Endothelial cell of umbilical vein (primary cell): ENCODE data around the gene LCE3D. TPM values are rescaled to one million over a fixed set of nuclear protein-coding genes. Genes with fewer than 3 reads are reported as not detected.

Experiments used
- BruUV-seq: library from RNA; stranded (reverse); fragments of 400-500 nt; replicated peaks from 2 replicates; lab custom pipeline; 2021; lab: Mats Ljungman, UMichigan
- CTCF ChIA-PET: fragments of 300-600, 350-600 bp; sonication (Branson Sonifier 250); formaldehyde crosslinking; loops from one replicate; lab custom pipeline; 2021; ENCODE audit warnings: antibody characterized with exemption, inconsistent platforms; lab: Charles Lee
- POLR2A ChIA-PET: fragments of 300-600, 350-600 bp; sonication (Branson Sonifier 250); formaldehyde crosslinking; loops from one replicate; lab custom pipeline; 2021; ENCODE audit warnings: antibody characterized with exemption, inconsistent platforms; lab: Charles Lee
- DNase-seq: peaks from one replicate; pipeline ENCODE4 v3.0.0-alpha.2; 2011; ENCODE audit warnings: low read depth, low spot score
- FAIRE-seq: peaks from 2 replicates; lab custom pipeline; 2011; peaks lifted over from hg19 to GRCh38; lab: Jason Lieb, UNC
- H2AFZ ChIP-seq: 2 replicates; pipeline ENCODE4 v1.6.0; 2012; ENCODE audit warnings: low read depth, low read length, control low read depth, inconsistent platforms
- H3K27ac ChIP-seq: 2 replicates; pipeline ENCODE4 v1.5.1; 2011; ENCODE audit warnings: low read depth, mild to moderate bottlenecking, control low read depth, low read length, moderate library complexity; ENCODE audit not compliant: insufficient read depth
- H3K27me3 ChIP-seq, 2 experiments: 2 replicates each; pipeline versions ENCODE4 v1.6.0 to v1.6.1; 2011; ENCODE audit warnings: low read length in 2 of 2, mixed read lengths in 1 of 2; ENCODE audit not compliant: control insufficient read depth in 2 of 2, insufficient read depth in 2 of 2
- H3K36me3 ChIP-seq, 2 experiments: 2 replicates in 1 of 2; 3 replicates in 1 of 2; pipeline ENCODE4 v1.5.1; 2011; ENCODE audit warnings: low read length in 2 of 2, mild to moderate bottlenecking in 1 of 2, moderate library complexity in 1 of 2; ENCODE audit not compliant: control insufficient read depth in 2 of 2, insufficient read depth in 2 of 2; ENCODE audit errors: extremely low read depth in 1 of 2
- H3K4me1 ChIP-seq: 3 replicates; pipeline ENCODE4 v1.5.1; 2011; ENCODE audit warnings: mild to moderate bottlenecking, low read length; ENCODE audit not compliant: control insufficient read depth, insufficient read depth; ENCODE audit errors: extremely low read depth
- H3K4me2 ChIP-seq: 2 replicates; pipeline ENCODE4 v1.6.1; 2011; ENCODE audit warnings: low read length, control low read depth, mixed read lengths; ENCODE audit not compliant: insufficient read depth
- H3K4me3 ChIP-seq, 3 experiments: fragments of 200-600 bp in 1 of 3; sonication (generic), shearing (Covaris generic) in 1 of 3; replicated peaks in 1 of 3; 2 replicates each; pipeline ENCODE4 v1.5.1; 2011 to 2016; ENCODE audit warnings: control low read depth in 3 of 3, low read length in 3 of 3, mild to moderate bottlenecking in 2 of 3, inconsistent platforms in 1 of 3, low read depth in 1 of 3, moderate library complexity in 1 of 3; ENCODE audit not compliant: insufficient read depth in 1 of 3
- H3K79me2 ChIP-seq: 2 replicates; pipeline ENCODE4 v1.6.0; 2012; ENCODE audit warnings: low read length, inconsistent platforms; ENCODE audit not compliant: control insufficient read depth, insufficient read depth
- H3K9ac ChIP-seq: replicated peaks from 2 replicates; pipeline ENCODE3; 2011; ENCODE audit warnings: low read length, control low read depth; ENCODE audit not compliant: insufficient read depth; ENCODE audit errors: extremely low read depth
- H3K9me1 ChIP-seq: replicated peaks from 3 replicates; pipeline ENCODE4 v1.6.0; 2011; ENCODE audit warnings: mild to moderate bottlenecking, low read length; ENCODE audit not compliant: control insufficient read depth, insufficient read depth; ENCODE audit errors: extremely low read depth
- H3K9me3 ChIP-seq: replicated peaks from 2 replicates; pipeline ENCODE4 v1.5.1; 2012; ENCODE audit warnings: low read length, inconsistent platforms; ENCODE audit not compliant: control insufficient read depth, insufficient read depth
- H4K20me1 ChIP-seq: replicated peaks from 2 replicates; pipeline ENCODE3; 2011; ENCODE audit warnings: mild to moderate bottlenecking, low read length; ENCODE audit not compliant: control insufficient read depth, insufficient read depth; ENCODE audit errors: extremely low read depth
- EZH2 ChIP-seq: IDR thresholded peaks from 2 replicates; pipeline ENCODE4 v1.6.1; 2012; ENCODE audit warnings: borderline replicate concordance, low read depth, mild to moderate bottlenecking, moderate library complexity, low read length, inconsistent platforms; ENCODE audit not compliant: severe bottlenecking
- FOS ChIP-seq: IDR thresholded peaks from 2 replicates; pipeline ENCODE4 v1.6.1; 2011; ENCODE audit warnings: mild to moderate bottlenecking, low read length, moderate library complexity, borderline replicate concordance; ENCODE audit not compliant: insufficient read depth
- GATA2 ChIP-seq: IDR thresholded peaks from 2 replicates; pipeline ENCODE4 v1.7.0; 2011; ENCODE audit warnings: low read depth, mild to moderate bottlenecking, moderate library complexity, mixed read lengths, low read length; ENCODE audit not compliant: insufficient read length, insufficient read depth
- MYC ChIP-seq: IDR thresholded peaks from one replicate; pipeline ENCODE4 v1.6.1; 2011; ENCODE audit warnings: mild to moderate bottlenecking, low read depth, low read length
- POLR2A ChIP-seq: IDR thresholded peaks from 2 replicates; pipeline ENCODE4 v1.6.1; 2012; ENCODE audit warnings: low read depth, mild to moderate bottlenecking, control low read depth, low read length
- POLR2AphosphoS5 ChIP-seq: IDR thresholded peaks from 2 replicates; pipeline ENCODE4 v1.6.1; 2012; ENCODE audit warnings: low read depth, mild to moderate bottlenecking, control low read depth, low read length, moderate library complexity; ENCODE audit not compliant: insufficient read depth
- dilution Hi-C: fragments of 300-500 bp; cut with MboI; formaldehyde crosslinking; loops from one replicate; pipeline ENCODE4 v1.15.0; 2019; ENCODE audit warnings: low sequenced_read_pairs; ENCODE audit not compliant: extremely low pct_ligation_motif_present
- intact Hi-C: fragments of 100-400 bp; cut with micrococcal nuclease; formaldehyde crosslinking; loops from one replicate; pipeline ENCODE4 v1.10.0; 2022
- polyA plus RNA-seq, 4 experiments: library from polyadenylated mRNA; depleted of rRNA in 3 of 4; stranded (reverse) in 3 of 4; unstranded in 1 of 4; fragments of >200 nt; gene quantifications; 2 replicates each; pipeline versions ENCODE4 v1.2.1 to v1.2.3, GENCODE V29; 2011 to 2012; ENCODE audit warnings: missing spikeins in 1 of 4
- total RNA-seq: library from RNA; stranded (reverse); gene quantifications from 2 replicates; pipeline ENCODE4 v1.2.3, GENCODE V29; 2021
- TF ChIP-seq, protein P1 (sequence below), 2 donors: IDR thresholded peaks; 1 replicate in 1 of 2; 2 replicates in 1 of 2; pipeline ENCODE4 v1.5.1; 2011; ENCODE audit warnings: low read length in 2 of 2, mild to moderate bottlenecking in 2 of 2, moderate library complexity in 2 of 2, control low read depth in 1 of 2, inconsistent platforms in 1 of 2, low read depth in 1 of 2; ENCODE audit not compliant: insufficient read depth in 1 of 2; ENCODE audit errors: extremely low read depth in 1 of 2
- TF ChIP-seq, protein P2 (sequence below): IDR thresholded peaks from 2 replicates; pipeline ENCODE4 v1.6.1; 2011; ENCODE audit not compliant: insufficient read depth, insufficient read length

LCE3D gene
- total and polyA plus RNA-seq, 2 donors (not counting 3 experiments of a cell fraction or from before 2014, with no cell fraction given) = not detected

- no TSS peak for BruUV-seq
- Histone ChIP-seq H3K4me1 (no peaks in the 10 kb centered on the region), H3K79me2 (no peaks in the 10 kb centered on the region), H3K27ac (no peak overlapping the region), H2AFZ (no peak overlapping the region), H3K4me3 (no peak overlapping the region), H3K9me3 (no peaks in the 10 kb centered on the region), H3K9me1 (no peaks in the 10 kb centered on the region), H3K9ac (no peak overlapping the region), H3K27me3 (no peaks in the 10 kb centered on the region), H3K36me3 (no peaks in the 10 kb centered on the region), H3K4me2 (no peak overlapping the region), H4K20me1 (no peaks in the 10 kb centered on the region)
- FAIRE-seq (no peak), DNase-seq (no peak)
- intact Hi-C loops = no loop called here
- dilution Hi-C loops = no loop called here
- CTCF ChIA-PET = interaction anchor here (0.9 to 1.1 kb wide), 2 partner anchors 10 to 12 kb away, joined by 3 to 4 read pairs; no protein-coding TSS in a partner anchor
- POLR2A ChIA-PET = no interaction called here
- no peak for TF ChIP-seq POLR2A
- no peak for TF ChIP-seq POLR2AphosphoS5
Measured at GRCh38 chr1:152543820-152544219, 36.5 kb downstream of the LCE3D start.

DNA sequence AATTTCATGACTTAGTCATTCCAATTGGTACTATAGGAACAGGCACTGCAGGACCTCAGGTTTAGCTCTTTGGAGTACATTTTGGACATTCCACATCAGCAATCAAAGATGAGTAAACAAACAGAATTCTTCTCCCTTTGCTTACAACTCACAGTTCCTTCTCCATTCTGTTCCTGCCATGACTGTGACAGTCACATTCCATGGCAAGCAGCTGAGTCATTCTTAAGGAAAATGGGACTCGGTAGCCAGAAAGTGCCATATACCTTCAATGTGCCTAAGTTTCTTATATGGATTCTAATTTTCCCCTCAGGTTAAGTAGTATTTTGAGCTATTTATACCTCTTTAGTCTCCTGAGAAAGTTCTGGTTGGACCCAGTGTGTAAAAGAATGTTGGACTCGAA lies 40.4 kb downstream of the LCE3D start:
- Histone ChIP-seq H3K36me3 (no peaks in the 10 kb centered on the region), H3K4me2 (no peak overlapping the region), H3K9me3 (no peaks in the 10 kb centered on the region), H3K9me1 (no peaks in the 10 kb centered on the region), H3K4me1 (no peaks in the 10 kb centered on the region), H3K79me2 (no peaks in the 10 kb centered on the region), H3K9ac (no peak overlapping the region), H4K20me1 (no peaks in the 10 kb centered on the region), H3K27me3 (no peaks in the 10 kb centered on the region), H3K4me3 (no peak overlapping the region), H3K27ac (no peak overlapping the region), H2AFZ (no peak overlapping the region)
- dilution Hi-C loops = no loop called here
- no TSS peak for BruUV-seq
- DNase-seq (no peak), FAIRE-seq (no peak)
- POLR2A ChIA-PET = no interaction called here
- intact Hi-C loops = no loop called here
- TF ChIP-seq, protein P1, sequence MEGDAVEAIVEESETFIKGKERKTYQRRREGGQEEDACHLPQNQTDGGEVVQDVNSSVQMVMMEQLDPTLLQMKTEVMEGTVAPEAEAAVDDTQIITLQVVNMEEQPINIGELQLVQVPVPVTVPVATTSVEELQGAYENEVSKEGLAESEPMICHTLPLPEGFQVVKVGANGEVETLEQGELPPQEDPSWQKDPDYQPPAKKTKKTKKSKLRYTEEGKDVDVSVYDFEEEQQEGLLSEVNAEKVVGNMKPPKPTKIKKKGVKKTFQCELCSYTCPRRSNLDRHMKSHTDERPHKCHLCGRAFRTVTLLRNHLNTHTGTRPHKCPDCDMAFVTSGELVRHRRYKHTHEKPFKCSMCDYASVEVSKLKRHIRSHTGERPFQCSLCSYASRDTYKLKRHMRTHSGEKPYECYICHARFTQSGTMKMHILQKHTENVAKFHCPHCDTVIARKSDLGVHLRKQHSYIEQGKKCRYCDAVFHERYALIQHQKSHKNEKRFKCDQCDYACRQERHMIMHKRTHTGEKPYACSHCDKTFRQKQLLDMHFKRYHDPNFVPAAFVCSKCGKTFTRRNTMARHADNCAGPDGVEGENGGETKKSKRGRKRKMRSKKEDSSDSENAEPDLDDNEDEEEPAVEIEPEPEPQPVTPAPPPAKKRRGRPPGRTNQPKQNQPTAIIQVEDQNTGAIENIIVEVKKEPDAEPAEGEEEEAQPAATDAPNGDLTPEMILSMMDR (IDR thresholded peaks at IDR 0.05; ENCODE audit: extremely low read depth in 1 of 2, insufficient read depth in 1 of 2, low read depth in 1 of 2, low read length in 2 of 2) = no peak
- no peak for TF ChIP-seq GATA2
- TF ChIP-seq, protein P2, sequence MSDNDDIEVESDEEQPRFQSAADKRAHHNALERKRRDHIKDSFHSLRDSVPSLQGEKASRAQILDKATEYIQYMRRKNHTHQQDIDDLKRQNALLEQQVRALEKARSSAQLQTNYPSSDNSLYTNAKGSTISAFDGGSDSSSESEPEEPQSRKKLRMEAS = no peak
- no peak for TF ChIP-seq POLR2AphosphoS5
- TF ChIP-seq MYC = no peak
- no peak for TF ChIP-seq FOS
- TF ChIP-seq EZH2 = no peak
- TF ChIP-seq POLR2A = no peak
- CTCF ChIA-PET = interaction anchor here (1.0 to 8.4 kb wide), 2 partner anchors 42 to 47 kb away, joined by 3 to 181 read pairs; no protein-coding TSS in a partner anchor
